Activated CD4-positive, CD25-positive, alpha-beta regulatory T cell treated with anti-CD3 and anti-CD28 coated beads, Interleukin-2, amount 50 U/mL, for 72 hours (primary cell): ENCODE measurements around the gene KMT2D.
A peak's percentile ranks its signal among the peaks of the same experiment; 100 is the strongest.
"Not testable (repeated sequence)": the region's sequence is repeated elsewhere in the genome, so short reads cannot be mapped to it uniquely, and the experiment has no call there.

Experiments used
- DNase-seq: peaks from one replicate; pipeline ENCODE4 v3.0.0; 2021

KMT2D gene

DNA sequence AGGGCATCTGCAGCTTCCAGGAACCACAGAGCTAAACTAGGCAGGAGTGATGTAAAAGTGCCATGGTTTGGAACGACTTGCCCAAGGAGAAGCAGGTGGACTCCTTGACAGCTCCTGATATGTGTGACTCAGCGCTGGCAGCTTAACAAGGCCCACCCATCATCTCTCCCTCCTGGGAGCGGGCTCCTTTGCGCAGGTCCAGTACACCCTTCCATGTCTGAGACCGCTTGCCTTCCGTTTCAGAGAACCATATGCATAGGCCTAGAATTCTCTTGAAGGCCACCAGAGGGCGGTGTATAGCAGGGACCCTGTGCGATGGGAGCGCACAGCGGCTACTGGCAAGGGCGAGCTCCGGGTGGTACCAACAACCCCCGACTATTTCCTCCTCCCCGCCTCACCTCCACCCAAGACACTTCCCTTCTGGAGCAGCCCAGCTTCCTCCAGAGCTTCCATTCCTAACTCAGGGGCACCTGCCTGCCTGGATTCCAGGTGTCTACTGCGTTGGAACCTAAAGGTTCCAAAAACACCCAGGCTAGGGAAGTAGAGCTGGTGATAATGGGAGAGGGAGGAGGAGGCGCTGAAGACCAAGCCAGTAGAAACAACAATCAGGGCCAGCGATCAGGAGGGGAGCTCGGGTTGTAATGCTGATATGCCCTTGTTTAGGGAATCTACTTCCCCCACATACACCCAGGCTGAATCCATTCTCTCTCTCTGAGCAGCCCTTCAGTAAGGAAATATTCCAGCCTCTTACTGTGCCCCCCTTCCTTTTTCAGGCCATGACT lies 27.7 kb upstream of the KMT2D start:
- peak; percentile 72 for DNase-seq

DNA sequence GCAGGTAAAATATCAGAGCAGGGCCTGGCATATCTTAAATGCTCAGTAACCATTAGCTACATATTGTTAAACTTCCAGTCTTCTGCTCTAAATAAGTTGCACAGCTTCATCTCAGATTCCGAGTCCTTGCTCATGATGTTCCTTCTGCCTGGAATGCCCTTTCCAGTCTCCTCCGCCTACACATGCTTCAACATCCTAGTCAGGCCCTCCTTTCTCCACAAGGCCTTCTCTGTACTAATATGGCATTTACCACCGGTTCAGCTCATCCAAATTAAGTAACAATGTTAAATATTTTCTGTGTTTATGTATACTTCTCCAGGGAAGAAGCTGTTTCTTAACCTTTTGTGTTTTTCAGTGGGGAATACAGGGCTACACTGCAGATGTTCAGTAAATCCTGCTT lies 25.5 kb upstream of the KMT2D start:
- DNase-seq, result no peak

DNA sequence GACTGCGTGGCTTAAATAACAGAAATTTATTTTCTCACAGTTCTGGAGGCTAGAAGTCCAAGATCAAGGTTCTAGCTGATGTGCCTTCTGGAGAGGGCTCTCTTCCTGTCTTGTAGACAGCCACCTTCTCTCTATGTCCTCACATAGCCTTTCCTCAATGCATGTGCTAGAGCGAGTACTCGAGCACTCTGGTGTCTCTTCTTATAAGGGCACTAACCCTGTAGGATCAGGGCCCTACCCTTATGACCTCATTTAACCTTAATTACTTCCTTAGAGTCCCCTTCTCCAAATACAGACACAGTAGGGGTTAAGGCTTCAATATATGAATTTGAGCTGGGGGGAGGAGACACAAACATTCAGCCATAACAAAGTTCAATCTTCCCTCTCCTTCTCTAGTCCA lies 23.8 kb upstream of the KMT2D start:
- DNase-seq, result no peak

DNA sequence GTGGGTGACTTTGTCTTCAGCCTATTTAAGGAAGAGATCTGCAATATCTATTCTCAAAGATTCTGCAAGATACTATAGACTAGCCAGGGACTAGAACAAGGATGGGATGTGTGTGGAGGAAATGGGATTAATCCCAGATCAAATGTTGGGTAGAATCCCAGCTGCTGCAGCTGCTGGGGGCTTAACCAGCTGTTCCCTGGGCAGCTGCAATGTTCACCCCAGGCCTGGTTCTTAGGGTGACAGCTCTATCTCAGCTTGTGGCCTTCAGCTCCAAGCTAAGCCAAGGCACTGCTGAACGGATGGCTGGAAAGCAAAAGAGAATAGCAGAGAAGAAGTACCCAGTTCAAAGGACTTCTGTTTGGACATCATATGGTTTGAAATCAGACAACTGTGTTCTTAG lies 19.2 kb upstream of the KMT2D start:
- no peak for DNase-seq

DNA sequence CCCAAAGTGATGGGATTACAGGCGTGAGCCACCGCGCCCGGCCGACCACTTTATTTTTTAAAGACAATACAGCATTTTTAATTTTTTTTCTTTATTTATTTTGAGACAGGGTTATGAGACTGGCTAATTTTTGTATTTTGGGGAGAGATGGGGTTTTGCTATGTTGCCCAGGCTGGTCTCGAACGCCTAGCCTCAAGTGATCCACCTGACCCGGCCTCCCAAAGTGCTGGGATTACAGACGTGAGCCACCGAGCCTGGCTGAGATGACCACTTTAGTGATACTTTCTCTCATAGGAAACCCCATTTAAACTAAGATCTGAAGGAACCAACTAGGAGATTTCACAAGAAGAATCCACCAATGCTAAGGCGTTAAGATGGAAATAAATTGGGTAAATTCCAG lies 10.4 kb upstream of the KMT2D start:
- no peak for DNase-seq

DNA sequence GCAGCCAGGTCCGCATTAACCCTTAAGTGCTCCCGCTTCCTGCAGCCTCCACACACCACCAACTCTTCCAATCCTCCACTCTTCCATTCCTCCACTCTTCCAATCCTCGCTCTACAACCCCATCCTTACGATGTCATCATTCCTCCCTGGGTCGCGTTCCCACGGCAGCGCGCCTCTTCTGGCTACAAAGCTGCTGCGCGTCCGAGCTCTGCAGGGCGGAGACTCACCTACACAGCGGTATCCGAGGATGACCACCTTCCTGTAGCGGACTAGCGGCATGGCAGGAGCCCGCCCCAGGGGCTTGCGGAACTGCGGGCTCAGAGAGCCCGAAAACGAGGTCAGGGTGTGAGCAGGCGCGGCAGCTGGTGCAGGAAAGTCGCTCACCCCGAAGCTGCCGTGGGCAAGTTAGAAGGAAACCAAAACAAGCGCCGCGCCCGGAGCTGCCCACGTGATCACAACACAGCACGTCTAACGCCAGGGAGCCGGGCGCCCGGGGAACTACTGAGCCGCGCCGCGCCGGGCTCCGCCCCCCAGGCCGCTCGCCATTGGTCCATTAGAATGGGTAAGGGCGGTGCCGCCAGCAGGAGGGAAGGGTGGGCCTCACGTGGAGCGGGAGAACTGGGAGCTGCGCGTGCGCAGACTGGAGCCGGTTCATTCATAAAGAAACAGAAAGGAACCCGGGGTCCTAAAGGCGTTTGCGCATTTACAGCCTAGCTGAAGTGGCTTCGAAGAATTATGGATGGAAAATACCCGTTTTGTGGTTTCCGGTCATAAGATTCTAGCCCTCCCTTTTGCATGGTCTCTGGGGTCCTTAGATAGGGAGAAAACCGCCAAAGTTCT lies 9.1 kb upstream of the KMT2D start, which contains the start of gene RHEBL1:
TSS of gene RHEBL1 (minus strand) at position 473 of the 840 bp plus-strand sequence. CDS start at position 279, 194 bp downstream.
- DNase-seq, result peak; percentile 99

DNA sequence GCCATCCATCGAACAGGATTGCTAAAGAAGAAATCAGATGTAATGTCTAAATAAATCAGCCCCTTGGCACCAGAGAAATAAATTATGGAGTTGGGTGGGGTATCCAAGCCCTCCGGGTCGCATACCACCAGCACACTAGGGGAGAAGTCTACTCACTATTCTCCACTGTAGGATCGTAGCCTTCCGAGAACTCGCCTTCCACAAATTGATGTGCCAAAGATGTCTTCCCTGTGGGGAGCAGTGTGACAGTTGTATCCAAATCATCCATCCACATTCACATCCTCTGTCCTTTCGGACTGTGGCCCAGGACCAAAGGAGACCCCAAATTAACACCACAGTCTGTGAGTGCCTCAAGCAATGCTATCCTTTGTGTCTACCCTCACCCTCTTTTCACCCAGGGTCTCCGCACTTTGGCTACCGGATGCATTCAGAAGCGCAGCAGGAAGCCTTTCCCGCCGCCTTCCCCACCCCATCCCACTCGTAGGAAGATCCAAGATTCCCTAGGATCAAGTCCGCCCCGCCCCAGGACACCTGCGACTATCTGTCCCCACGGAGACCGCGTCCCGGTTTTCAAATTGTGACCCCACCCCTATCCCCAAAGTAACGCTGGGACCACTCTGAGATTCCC lies 8.4 kb upstream of the KMT2D start:
- no peak for DNase-seq

DNA sequence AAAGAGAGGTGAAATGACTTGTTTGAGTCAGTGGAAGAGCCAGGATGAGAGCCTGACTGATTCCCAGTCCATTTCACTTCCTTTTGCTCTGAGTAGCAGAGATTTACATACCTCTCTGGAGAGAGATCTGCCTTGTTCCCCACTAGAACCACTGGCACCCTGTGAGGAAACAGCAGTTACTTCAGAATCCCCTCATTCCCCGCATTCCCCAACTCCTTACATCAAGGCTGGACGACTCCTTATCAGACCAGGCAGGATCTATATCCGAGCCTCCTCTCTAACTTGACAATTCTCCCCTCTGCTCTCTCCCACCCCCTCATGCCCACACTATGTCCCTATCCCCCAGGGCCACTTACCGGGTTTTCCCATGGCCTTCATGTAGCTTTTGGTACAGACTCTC lies 5.5 kb upstream of the KMT2D start:
- DNase-seq, result no peak

DNA sequence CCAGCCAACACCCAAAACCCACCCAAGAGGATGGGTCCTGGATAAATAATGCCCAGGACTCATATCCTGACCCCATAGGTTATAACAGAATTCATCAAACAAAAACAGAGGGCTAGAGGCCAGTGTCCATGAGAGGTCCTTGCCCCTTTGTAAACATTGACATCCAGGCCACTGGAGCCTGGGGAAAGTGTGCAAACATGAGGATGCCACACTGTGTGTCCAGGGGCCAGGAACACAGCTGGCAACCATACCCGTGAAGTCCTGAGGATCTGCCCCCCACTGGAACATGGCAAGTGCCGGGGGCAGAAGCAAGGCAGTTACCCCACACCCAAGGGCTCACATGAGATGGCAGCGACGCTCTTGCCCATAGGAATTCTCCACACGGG lies 4.2 kb upstream of the KMT2D start:
- DNase-seq, result no peak

DNA sequence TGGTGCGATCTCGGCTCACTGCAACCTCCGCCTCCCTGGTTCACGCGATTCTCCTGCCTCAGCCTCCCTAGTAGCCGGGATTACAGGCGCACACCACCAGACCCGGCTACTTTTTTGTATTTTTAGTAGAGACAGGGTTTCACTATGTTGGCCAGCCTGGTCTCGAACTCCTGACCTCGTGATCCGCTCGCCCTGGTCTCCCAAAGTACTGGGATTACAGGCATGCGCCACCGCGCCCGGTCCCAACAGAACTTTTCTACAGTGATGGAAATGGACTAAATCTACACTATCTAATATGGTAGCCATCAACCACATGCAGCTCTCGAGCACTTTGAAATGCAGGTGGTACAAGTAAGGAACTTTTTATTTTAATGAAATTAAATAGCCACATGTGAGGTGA lies 1.3 kb upstream of the KMT2D start:
- DNase-seq, result not testable (repeated sequence)

DNA sequence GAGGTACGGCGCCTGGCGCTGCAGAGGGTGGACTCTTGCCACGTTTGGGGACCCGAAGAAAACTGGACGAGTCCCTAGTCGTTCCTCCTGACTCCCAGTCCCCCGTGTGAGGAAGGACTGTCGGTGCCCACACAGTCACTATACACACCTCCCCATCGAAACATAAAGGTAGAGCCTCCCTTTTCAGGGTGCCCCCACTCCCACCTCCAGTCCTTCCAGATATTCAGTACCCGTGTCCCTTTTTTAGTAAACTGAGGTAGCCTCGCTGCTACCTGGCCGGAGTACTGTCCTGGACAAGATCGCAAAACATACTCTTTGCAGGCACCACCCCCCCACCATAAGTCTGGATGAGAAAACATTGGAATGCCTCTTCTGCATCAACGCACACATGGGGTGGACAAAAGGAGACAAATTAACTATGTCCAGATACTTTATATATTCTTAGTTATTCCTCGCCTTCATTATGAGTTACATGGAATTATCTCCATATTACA lies 610 bp upstream of the KMT2D start:
- DNase-seq, result no peak

DNA sequence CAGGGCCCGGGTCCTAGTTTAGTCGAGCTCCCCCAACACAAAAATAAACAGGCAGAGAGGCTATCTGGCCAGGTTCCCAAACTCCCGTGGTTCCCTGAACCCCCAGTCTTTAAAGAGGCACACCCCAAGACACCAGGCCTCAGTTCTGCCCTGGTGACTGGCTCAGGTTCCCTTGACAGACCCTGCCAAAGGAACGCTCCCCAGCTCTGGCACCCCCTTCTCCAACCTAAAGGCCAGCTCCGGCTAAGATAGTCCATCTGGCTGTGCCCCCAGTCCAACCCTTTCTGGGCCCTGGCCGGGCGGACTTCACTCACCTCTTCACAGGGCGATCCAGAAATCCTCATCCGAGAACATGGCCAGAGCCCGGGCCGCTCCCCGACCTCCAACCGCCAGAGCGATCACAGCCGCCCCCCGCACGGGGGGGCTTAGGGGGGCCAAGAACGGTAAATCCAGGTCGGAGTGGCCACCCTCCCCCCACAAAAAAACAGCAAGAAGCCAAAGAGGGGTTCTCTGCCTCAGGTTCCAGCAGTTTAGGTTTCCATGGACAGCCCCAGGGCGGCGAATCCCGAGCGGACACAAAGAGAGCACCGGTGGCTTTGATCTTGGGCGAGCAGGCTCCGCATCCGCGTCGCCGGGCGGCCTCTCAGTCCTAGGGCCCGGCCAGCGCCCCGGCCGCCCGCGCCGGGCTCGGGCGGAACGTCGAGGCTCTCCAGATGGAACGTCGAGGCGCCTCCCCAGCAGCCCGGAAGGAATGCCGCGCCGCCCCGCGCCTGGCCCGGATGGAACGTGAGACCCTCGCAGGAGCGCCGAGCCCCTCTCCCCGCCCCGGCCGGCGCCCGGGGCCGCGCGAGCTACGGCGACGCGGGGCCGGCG lies 1.1 kb downstream of the KMT2D start:
- DNase-seq, result peak; percentile 50

DNA sequence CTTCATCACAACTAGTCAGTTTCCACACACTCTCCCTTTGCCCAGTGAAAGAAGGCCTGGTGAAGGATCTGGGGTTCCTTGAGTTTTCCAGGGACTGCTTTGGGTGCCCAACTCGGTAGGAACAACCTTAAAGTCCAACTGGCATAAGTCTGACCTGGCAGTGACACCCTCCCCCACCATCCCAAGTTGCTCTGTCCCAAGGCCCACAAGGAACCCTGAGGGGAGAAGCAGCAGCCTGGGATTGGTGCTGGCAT lies 1.6 kb downstream of the KMT2D start:
- no peak for DNase-seq

DNA sequence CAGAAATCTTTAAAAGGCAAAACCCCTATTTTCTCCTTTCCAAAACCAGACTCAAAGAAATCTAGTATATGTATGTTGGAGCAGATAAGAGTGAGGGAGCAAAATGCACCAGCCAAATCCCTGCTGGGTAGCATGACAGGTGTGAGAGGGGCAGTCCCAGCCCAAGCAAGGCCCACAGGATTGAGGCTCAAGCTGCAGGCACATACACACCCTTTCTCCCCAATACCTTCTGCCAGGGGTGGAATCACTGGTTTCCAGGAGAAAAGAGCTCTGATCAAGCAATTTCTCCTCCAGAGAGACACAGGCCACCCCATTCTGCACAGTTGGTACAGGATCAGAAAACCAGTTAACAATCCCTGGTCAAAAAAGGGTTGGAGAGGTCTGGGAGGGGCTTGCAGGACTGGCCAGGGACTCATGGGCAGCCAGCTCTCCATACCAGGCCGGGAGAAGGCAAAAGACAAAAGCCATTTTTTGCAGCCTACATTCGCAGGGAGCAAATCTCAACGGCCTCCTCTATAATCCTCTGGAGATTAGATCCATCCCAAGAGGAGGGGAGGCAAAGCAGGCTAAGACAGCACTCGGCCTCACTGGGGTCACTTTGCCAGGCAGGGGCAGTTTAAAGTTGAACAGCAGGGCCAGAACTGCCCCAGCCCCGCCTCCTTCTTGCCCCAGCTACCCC lies 2.1 kb downstream of the KMT2D start:
- DNase-seq, result no peak

DNA sequence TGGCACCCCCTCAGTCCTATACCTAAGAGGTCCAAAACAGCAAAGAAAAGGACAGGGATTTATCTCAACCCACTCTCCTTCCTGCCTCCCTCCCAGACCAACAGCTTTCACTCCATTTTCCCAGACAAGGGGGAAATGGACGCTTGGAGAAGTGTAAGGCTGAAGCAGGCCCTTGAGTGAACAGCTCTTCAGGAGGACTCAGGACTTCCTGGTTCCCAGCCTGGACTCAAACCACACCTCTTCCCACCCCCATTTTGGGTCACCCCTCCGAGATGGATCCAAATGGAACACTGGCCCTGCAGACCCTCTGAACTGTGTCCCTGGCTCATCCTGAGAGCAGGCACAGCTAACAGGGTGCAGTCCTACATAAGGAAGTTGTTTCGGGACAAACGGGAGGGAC lies 2.7 kb downstream of the KMT2D start:
- no peak for DNase-seq

DNA sequence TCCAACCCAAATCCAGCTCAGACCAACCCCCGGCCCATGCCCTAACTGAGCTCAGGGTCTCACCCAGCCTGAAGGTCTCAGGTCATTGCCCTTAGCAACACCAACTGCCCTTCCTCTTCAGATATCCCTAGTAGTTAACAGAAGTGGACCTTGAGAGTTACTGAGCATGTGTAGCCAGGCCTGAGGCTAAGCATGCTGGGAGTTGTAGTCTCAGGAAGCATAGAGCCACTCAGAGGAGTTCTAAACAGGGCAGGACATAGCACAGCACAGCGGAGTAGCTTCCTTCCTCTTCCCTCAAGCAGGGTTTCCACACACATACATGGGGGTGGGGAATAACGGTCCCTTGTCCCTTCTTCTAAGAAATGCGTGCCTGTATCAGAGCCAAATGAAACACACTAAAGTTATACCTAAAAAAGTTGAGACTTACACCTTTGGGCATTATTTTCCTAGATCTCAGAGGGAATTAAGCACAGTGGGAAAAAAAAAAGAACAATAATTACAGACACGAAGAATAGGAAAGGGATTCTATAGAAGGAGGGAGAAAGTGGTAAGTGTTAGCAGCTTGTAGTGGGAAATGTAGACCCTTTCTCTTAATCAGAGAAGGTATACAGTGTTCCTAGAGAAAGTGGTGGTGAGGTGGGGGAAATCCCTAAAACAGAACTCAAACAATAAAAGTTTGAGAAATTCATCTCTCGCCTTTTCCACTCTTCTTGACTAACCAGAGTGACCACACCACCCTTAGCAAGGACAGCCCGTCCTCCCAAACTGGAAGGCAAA lies 4.4 kb downstream of the KMT2D start:
- no peak for DNase-seq

DNA sequence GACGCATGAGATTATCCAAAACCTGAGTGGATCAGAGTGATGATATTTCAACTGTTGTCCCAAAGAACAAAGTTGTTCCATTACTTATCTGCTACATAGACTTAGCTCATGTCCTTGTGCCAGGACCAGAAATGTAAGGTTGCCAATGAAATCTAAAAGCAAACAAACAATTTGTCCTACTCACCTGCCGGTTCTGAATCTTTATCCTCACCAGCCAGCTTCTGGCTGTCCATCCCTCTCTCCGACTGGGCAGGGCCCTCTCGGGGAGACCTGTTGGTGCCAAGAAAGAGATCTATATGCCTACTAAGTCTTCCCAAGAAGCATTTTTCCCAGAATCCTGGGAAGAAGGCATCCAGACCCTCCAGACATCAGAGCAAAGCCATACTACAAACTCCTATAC lies 5.5 kb downstream of the KMT2D start:
- no peak for DNase-seq

DNA sequence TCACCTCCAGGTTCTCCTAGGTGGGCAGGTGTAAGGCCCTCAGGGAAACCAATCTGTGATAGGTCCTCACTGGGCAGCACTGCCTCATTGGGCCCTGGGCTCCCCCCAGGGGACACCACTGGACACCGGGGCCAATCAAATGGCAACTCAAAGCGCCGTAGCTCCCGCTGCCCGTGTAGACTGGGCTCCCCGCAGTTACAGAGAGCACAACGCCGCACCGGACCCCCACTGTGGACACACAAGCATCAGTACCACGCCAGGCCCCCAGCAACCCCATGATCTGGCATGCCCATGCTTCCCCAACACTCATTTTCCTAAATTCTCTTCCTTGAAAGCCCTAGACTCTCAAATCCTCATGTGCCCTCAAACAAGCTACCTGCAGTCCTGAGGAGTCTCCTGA lies 6.1 kb downstream of the KMT2D start:
- no peak for DNase-seq

DNA sequence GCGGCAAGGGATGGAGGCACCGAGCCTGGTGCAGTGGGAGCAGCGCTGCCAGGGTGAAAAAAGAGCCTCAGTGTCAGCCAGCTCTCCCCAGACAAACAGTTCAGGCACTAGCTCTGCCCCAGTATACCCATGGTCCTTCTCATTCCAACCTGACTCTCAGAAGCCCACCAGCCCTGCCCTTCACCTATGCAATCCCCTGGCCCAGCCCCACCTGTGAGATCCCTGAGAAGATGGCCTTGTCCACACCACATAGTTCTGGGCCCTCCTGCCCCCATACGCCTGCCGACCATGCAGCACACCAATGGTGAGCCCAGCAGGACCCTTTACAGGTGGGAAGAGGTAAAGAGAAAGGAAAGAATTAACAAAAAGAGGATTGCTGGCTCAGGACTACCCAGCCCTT lies 6.5 kb downstream of the KMT2D start:
- no peak for DNase-seq

DNA sequence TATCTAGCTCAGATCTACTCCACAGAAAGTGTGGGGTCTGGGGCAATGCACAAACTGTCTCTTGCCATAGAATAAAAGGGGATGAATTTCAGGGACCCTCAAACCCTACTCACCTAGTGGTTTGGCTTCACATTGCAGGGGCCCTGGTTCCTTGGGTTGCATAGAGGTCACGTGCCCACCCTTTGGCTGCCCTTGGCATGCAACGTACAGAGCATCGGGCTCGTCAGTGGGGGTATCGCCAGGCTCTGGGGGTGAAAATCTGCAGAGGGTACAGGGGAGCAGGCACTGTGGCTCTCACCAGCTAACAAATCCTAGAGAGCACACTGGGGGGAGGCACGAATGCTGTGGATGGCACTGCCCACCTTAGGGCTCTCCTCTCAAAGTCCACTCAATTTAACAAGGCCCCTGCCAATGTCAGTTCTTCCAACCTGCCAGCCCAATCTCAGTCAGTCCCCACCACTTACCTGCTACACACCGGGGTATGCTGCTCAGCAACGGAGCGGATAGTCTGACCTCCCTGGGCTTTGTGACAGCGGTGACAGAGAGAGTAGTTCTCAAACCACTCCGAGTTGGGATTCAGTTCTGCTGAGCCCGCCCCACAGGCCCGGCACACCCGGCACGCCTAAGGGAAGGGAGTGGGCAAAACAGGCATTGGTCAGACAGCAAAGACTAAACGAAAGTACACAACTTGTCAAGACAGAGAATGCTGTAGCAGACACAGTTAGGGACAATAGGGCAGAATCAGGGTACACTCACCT lies 8.0 kb downstream of the KMT2D start:
- no peak for DNase-seq
